Measurements from ENCODE around the gene NUP43. TPM values are rescaled to one million over a fixed set of nuclear protein-coding genes. Genes with fewer than 3 reads are reported as not detected.

Gene NUP43
- total RNA-seq, 2 donors from 2014 or later, result 10.8 to 13.3 TPM

GRCh38 chr6:149733089-149733720 is 13.1 kb downstream of the NUP43 start:
- peaks cover 60% of the 10 kb centered on the region for H3K36me3 ChIP-seq
- H3K4me1 ChIP-seq, result no peaks in the 10 kb centered on the region
- TF ChIP-seq CTCF (IDR thresholded peaks at IDR 0.05), result no peak
- no peak for DNase-seq (ENCODE audit: low spot score)
- no peak overlapping the region for H3K27ac ChIP-seq
- no peak overlapping the region for H3K4me3 ChIP-seq
- H3K27me3 ChIP-seq, result no peaks in the 10 kb centered on the region
- no peaks in the 10 kb centered on the region for H3K9me3 ChIP-seq

DNA sequence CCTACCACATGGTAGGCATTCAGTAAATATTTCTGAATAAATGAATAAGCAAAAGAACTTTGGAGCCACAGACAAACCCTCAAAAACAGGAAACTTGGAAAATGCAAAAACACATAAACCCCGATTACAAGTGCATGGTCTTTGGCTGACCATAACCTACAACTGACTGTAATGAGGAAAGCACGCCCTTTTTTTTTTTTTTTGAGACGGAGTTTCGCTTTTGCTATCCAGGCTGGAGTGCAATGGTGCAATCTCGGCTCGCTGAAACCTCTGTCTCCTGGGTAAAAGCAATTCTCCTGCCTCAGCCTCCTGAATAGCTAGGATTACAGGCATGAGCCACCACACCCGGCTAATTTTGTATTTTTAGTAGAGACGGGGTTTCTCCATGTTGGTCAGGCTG is 16.5 kb downstream of the NUP43 start:
- Histone ChIP-seq H3K9me3 (no peaks in the 10 kb centered on the region), H3K4me1 (no peaks in the 10 kb centered on the region), H3K36me3 (peaks cover 42% of the 10 kb centered on the region), H3K27me3 (no peaks in the 10 kb centered on the region), H3K27ac (no peak overlapping the region), H3K4me3 (no peak overlapping the region)
- TF ChIP-seq CTCF (IDR thresholded peaks at IDR 0.05), result no peak
- no peak for DNase-seq (ENCODE audit: low spot score)

DNA sequence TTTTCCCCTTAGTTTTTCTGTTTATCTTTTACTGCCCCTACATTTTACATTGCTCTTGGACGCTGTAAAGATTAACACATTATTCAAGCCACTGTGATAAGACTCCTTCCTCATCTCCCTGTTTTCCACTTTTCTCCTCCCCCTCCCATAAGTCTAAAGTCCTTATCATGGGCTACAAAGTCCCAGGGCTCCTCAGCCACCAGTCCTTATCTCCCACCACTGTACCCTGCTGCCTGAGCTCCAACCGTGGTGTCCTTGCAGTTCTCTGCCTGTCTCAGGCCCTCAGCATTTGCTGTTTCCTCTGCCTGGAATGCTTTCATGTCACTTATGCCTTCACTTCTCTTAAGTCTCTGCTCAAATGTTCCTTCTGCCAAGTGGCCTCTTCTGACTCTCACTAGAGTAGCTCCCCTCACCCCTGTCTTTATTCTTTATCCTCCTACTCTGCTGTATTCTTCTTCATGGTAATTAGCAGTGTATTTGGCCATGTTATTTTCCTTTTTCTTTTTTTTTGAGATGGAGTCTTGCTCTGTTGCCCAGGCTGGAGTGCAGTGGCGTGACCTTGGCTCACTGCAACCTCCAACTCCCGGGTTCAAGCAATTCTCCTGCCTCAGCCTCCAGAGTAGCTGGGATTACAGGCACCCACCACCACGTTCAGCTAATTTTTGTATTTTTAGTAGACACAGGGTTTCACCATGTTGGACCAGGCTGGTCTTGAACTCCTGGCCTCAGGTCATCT is 17.7 kb downstream of the NUP43 start:
- Histone ChIP-seq H3K4me3 (no peak overlapping the region), H3K36me3 (peaks cover 33% of the 10 kb centered on the region), H3K27ac (no peak overlapping the region), H3K4me1 (no peaks in the 10 kb centered on the region), H3K27me3 (no peaks in the 10 kb centered on the region), H3K9me3 (no peaks in the 10 kb centered on the region)
- no peak for DNase-seq (ENCODE audit: low spot score)
- no peak for TF ChIP-seq CTCF (IDR thresholded peaks at IDR 0.05)

DNA sequence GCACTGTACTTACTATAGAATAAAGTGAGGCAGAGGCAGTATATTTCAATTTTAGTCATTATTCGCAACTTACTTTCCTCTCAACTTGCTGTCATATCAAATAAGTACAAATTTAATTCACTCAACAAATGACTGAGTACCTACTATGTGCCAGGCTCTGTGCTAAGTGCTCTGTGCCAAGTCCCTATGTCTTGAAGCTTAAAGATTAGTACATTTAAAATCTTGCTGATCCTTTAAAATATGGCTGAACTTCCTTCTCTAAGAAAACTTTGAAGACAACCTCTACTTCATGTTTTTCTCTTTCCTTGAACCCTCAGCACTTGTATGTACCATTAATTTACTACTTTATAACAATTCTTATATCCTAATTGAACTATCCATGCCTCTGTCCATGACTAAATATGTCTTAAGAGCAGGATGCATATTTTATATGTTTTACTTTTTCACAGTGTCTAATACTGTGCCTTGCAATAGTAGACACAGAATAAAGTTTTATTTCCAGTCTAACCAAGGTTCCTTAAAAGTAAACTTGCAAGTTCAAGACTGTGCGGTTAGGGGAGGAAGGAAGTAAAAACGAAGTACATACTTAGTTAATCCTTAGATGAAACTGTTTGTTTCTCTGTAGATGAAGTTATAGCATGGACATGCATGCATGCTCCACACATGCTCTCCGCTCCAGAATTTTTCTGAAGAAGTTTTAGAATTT is 18.4 kb downstream of the NUP43 start:
- no peak for DNase-seq (ENCODE audit: low spot score)

GRCh38 chr6:149725785-149726184 is 20.5 kb downstream of the NUP43 start:
- peaks cover 26% of the 10 kb centered on the region for H3K36me3 ChIP-seq
- no peak overlapping the region for H3K4me3 ChIP-seq
- H3K9me3 ChIP-seq, result no peaks in the 10 kb centered on the region
- H3K27me3 ChIP-seq, result no peaks in the 10 kb centered on the region
- no peak for DNase-seq (ENCODE audit: low spot score)
- no peak overlapping the region for H3K27ac ChIP-seq
- no peak for TF ChIP-seq CTCF (IDR thresholded peaks at IDR 0.05)
- H3K4me1 ChIP-seq, result no peaks in the 10 kb centered on the region

More for the DNA sequence above, 18.4 kb downstream of the NUP43 start:
- Histone ChIP-seq H3K4me1 (no peaks in the 10 kb centered on the region), H3K36me3 (peaks cover 33% of the 10 kb centered on the region), H3K4me3 (no peak overlapping the region), H3K27ac (no peak overlapping the region), H3K9me3 (no peaks in the 10 kb centered on the region), H3K27me3 (no peaks in the 10 kb centered on the region)
- TF ChIP-seq CTCF (IDR thresholded peaks at IDR 0.05), result no peak

Measured in right atrium auricular region (tissue), 2 donors.